ENCODE results near the gene RNF225. TPM values are rescaled to one million over a fixed set of nuclear protein-coding genes. Genes with fewer than 3 reads are reported as not detected.

Gene RNF225
- total and polyA plus RNA-seq, 9 of the 15 experiments (the other 6 are each of a cell fraction or from before 2014, with no cell fraction given) = 0.33 TPM; not detected in 8

DNA sequence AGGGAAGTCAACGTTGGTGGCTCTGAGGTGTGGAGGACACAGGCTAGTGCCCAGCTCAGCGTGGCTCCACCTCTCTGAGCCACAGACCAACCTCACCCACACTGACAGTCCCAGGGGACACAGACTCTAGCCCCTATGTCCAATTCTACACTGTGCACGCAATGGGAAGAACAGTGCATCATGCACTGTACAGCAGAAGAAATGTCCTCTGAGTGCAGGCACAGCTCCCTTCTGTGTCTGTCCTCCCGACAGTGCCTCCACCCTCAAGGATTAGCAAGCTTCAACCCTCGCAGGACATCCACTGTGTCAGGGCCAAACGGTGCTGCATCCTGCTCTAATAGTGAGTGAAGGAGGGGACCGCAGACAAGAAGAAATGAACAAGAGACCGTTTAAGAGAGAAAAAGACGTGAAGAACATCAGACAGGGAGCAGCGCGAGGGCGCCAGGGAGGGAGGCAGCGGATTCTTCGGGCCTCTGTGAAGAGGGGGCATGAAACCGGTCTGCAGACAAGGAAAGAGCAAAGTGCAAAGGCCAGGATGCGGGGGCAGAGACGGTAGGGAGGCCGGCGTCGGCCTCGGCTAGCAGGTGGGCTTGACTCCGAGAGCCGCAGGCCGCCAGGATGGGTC, 15.3 kb upstream of the RNF225 start:
- Histone ChIP-seq H3K9me1 (ENCODE audit: control insufficient read depth, insufficient read depth, low read length) (no peaks in the 10 kb centered on the region), H3K4me1 (replicated peaks in 1 of 2; ENCODE audit: control insufficient read depth in 2 of 2, insufficient read depth in 2 of 2, low read length in 2 of 2) (peaks cover 12 to 40% of the 10 kb centered on the region in 2 experiments; a peak in 4 of 5 replicates), H3K27ac (ENCODE audit: extremely low read depth, low read depth, low read length) (peak overlapping the region; percentile 88), H2AFZ (ENCODE audit: low read depth, low read length) (peak overlapping the region; percentile 88), H3K4me3 (peak overlapping the region; percentile 61), H3K36me3 (ENCODE audit: control insufficient read depth, insufficient read depth, low read length) (no peaks in the 10 kb centered on the region), H3K4me2 (ENCODE audit: insufficient read depth, low read length) (peak overlapping the region; percentile 99), H4K20me1 (replicated peaks; ENCODE audit: control insufficient read depth, insufficient read depth, low read length) (no peaks in the 10 kb centered on the region), H3K79me2 (ENCODE audit: control insufficient read depth, insufficient read depth, low read length) (peaks cover 15% of the 10 kb centered on the region; the same call in 2 of the 3 replicates), H3K27me3 (ENCODE audit: control insufficient read depth in 2 of 2, insufficient read depth in 2 of 2, low read length in 2 of 2) (no peaks in the 10 kb centered on the region), H3K9me3 (replicated peaks; ENCODE audit: control insufficient read depth, insufficient read depth, low read depth, low read length) (no peaks in the 10 kb centered on the region), H3K9ac (ENCODE audit: insufficient read depth in 1 of 2, low read depth in 2 of 2, low read length in 2 of 2) (peak overlapping the region; percentile 77 to 93)
- intact Hi-C loops (cut with micrococcal nuclease) = loop anchor here (2.0 kb wide), 1 partner anchor 17 kb away; the partner anchor contains the start of gene ZNF497
- ChIA-PET CTCF (ENCODE audit: low intra/inter-chr PET ratio) (no interaction called here), POLR2A (interaction anchor here (0.6 to 1.8 kb wide), 4 partner anchors 16 to 131 kb away, joined by 3 to 13 read pairs (median 5); partner anchors contain the start of gene ZNF497)
- in situ Hi-C loops (cut with MboI) = no loop called here
- FAIRE-seq (peak; percentile 75), DNase-seq (ENCODE audit: extremely low read depth in 1 of 4, low spot score in 3 of 4) (peak in 1 of 4 experiments; percentile 16), ATAC-seq (peak; percentile 5)
- BruUV-seq (replicated peaks) = TSS peak; percentile 52
- WGBS (ENCODE audit: insufficient coverage, low coverage, missing lambda C conversion rate) = 3% methylated on average over 15 of the region's 24 CpGs
- no peak for TF ChIP-seq ZNF165 (CRISPR knock-in tag; IDR thresholded peaks at IDR 0.05; ENCODE audit: borderline replicate concordance)
- no peak for TF ChIP-seq ZNF239 (CRISPR knock-in tag; IDR thresholded peaks at IDR 0.05)
- TF ChIP-seq ZNF511 (CRISPR knock-in tag; IDR thresholded peaks at IDR 0.05) = 0 out of 2 replicates have a peak, but pooled peaks have one; percentile 40
- no peak for TF ChIP-seq MCM5 (IDR thresholded peaks at IDR 0.05; ENCODE audit: low read depth)
- TF ChIP-seq MEF2A (IDR thresholded peaks at IDR 0.05; ENCODE audit: control insufficient read depth, low read depth, low read length) = no peak
- TF ChIP-seq, protein P1, sequence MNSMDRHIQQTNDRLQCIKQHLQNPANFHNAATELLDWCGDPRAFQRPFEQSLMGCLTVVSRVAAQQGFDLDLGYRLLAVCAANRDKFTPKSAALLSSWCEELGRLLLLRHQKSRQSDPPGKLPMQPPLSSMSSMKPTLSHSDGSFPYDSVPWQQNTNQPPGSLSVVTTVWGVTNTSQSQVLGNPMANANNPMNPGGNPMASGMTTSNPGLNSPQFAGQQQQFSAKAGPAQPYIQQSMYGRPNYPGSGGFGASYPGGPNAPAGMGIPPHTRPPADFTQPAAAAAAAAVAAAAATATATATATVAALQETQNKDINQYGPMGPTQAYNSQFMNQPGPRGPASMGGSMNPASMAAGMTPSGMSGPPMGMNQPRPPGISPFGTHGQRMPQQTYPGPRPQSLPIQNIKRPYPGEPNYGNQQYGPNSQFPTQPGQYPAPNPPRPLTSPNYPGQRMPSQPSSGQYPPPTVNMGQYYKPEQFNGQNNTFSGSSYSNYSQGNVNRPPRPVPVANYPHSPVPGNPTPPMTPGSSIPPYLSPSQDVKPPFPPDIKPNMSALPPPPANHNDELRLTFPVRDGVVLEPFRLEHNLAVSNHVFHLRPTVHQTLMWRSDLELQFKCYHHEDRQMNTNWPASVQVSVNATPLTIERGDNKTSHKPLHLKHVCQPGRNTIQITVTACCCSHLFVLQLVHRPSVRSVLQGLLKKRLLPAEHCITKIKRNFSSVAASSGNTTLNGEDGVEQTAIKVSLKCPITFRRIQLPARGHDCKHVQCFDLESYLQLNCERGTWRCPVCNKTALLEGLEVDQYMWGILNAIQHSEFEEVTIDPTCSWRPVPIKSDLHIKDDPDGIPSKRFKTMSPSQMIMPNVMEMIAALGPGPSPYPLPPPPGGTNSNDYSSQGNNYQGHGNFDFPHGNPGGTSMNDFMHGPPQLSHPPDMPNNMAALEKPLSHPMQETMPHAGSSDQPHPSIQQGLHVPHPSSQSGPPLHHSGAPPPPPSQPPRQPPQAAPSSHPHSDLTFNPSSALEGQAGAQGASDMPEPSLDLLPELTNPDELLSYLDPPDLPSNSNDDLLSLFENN (IDR thresholded peaks at IDR 0.05; ENCODE audit: low read depth in 2 of 2, low read length in 2 of 2) = no peak
- no peak for TF ChIP-seq PHB2 (IDR thresholded peaks at IDR 0.05; ENCODE audit: low read depth)
- TF ChIP-seq ZBTB17 (CRISPR knock-in tag; IDR thresholded peaks at IDR 0.05) = no peak
- TF ChIP-seq SRSF3 (IDR thresholded peaks at IDR 0.05; ENCODE audit: insufficient read depth, low read length) = no peak
- TF ChIP-seq NCOA1 (IDR thresholded peaks at IDR 0.05; ENCODE audit: low read depth) = no peak
- no peak for TF ChIP-seq ZNF274 (IDR thresholded peaks at IDR 0.05; ENCODE audit: borderline replicate concordance, low read depth, low read length)
- TF ChIP-seq ZNF668 (CRISPR knock-in tag; IDR thresholded peaks at IDR 0.05) = no peak
- no peak; the same call in 1 of the 2 replicates for TF ChIP-seq ZNF175 (CRISPR knock-in tag; IDR thresholded peaks at IDR 0.05; ENCODE audit: low read depth)
- no peak for TF ChIP-seq HINFP (tag; conservative IDR thresholded peaks at IDR 0.05; ENCODE audit: low read depth)
- no peak for TF ChIP-seq NCOA4 (IDR thresholded peaks at IDR 0.05; ENCODE audit: partially characterized antibody)
- TF ChIP-seq CC2D1A (IDR thresholded peaks at IDR 0.05) = no peak
- TF ChIP-seq MCM2 (IDR thresholded peaks at IDR 0.05; ENCODE audit: low read depth) = no peak
- TF ChIP-seq RBFOX2 (IDR thresholded peaks at IDR 0.05; ENCODE audit: low read depth, low read length) = no peak
